Measurements from ENCODE around the gene KCNK6. TPM values are rescaled to one million over a fixed set of nuclear protein-coding genes. Genes with fewer than 3 reads are reported as not detected.

Gene KCNK6
- total and polyA plus RNA-seq, 12 donors, result 4.5 to 31.6 (median 10.8) TPM

GRCh38 chr19:38307076-38307475, 12.6 kb upstream of the KCNK6 start:
- intact Hi-C loops (cut with DNase I), result no loop called here
- peaks cover 0 to 15% (median 0%) of the 10 kb centered on the region in 9 donors for H3K4me1 ChIP-seq
- H3K9me3 ChIP-seq, result no peaks in the 10 kb centered on the region
- no peaks in the 10 kb centered on the region for H3K27me3 ChIP-seq
- ATAC-seq, result no peak
- TF ChIP-seq CTCF (IDR thresholded peaks at IDR 0.05), result no peak
- DNase-seq, result no peak
- peaks cover 0 to 55% (median 17%) of the 10 kb centered on the region in 9 donors for H3K36me3 ChIP-seq
- H3K27ac ChIP-seq, result no peak overlapping the region
- no peak overlapping the region for H3K4me3 ChIP-seq
- WGBS, 2 donors, result 96 to 99% methylated on average over 4 of the region's 4 CpGs

GRCh38 chr19:38307597-38307996, 12.0 kb upstream of the KCNK6 start:
- WGBS, 2 donors, result 82 to 89% methylated on average over 8 of the region's 8 CpGs
- DNase-seq, result no peak

GRCh38 chr19:38308006-38308766, 11.5 kb upstream of the KCNK6 start:
- DNase-seq (no peak), ATAC-seq (no peak)
- WGBS, 2 donors, result 93% methylated on average over 12 of the region's 12 CpGs
- intact Hi-C loops (cut with DNase I), result no loop called here
- H3K4me1 ChIP-seq, result peaks cover 0 to 14% (median 0%) of the 10 kb centered on the region in 9 donors
- no peak overlapping the region for H3K4me3 ChIP-seq
- H3K36me3 ChIP-seq, result peaks cover 0 to 55% (median 17%) of the 10 kb centered on the region in 9 donors
- no peaks in the 10 kb centered on the region for H3K27me3 ChIP-seq
- TF ChIP-seq CTCF (IDR thresholded peaks at IDR 0.05), result no peak
- no peak overlapping the region for H3K27ac ChIP-seq
- no peaks in the 10 kb centered on the region for H3K9me3 ChIP-seq

More at GRCh38 chr19:38307597-38307996, 12.0 kb upstream of the KCNK6 start:
- H3K4me3 ChIP-seq, result no peak overlapping the region
- no peaks in the 10 kb centered on the region for H3K27me3 ChIP-seq
- peaks cover 0 to 15% (median 0%) of the 10 kb centered on the region in 9 donors for H3K4me1 ChIP-seq
- intact Hi-C loops (cut with DNase I), result no loop called here
- no peaks in the 10 kb centered on the region for H3K9me3 ChIP-seq
- peaks cover 0 to 55% (median 17%) of the 10 kb centered on the region in 9 donors for H3K36me3 ChIP-seq
- H3K27ac ChIP-seq, result no peak overlapping the region
- TF ChIP-seq CTCF (IDR thresholded peaks at IDR 0.05), result no peak
- ATAC-seq, result no peak

GRCh38 chr19:38308926-38309614, 10.6 kb upstream of the KCNK6 start:
- Histone ChIP-seq H3K36me3 (peaks cover 0 to 52% (median 17%) of the 10 kb centered on the region in 9 donors), H3K4me1 (peaks cover 0 to 16% (median 0%) of the 10 kb centered on the region in 9 donors), H3K9me3 (no peaks in the 10 kb centered on the region), H3K27ac (no peak overlapping the region), H3K27me3 (no peaks in the 10 kb centered on the region), H3K4me3 (no peak overlapping the region)
- ATAC-seq (no peak), DNase-seq (no peak)
- WGBS, 2 donors, result 92% methylated on average over 22 to 24 of the region's 24 CpGs
- intact Hi-C loops (cut with DNase I), result no loop called here
- no peak for TF ChIP-seq CTCF (IDR thresholded peaks at IDR 0.05)
